B cell (primary cell): ENCODE results near the gene DOCK8. TPM values are rescaled to one million over a fixed set of nuclear protein-coding genes. Genes with fewer than 3 reads are reported as not detected.

ENCODE experiments used
- ATAC-seq: fragments of 200-7000 bp; cut with Tn5 transposase; one replicate; pipeline ENCODE4 v1.10.0; 2021; ENCODE audit warnings: low read depth, mild to moderate bottlenecking, moderate number of reproducible peaks, moderate library complexity
- CTCF ChIA-PET: fragments of 350-600 bp; sonication (Branson Sonifier 250); formaldehyde crosslinking; loops from one replicate; lab custom pipeline; 2021; ENCODE audit warnings: antibody characterized with exemption, inconsistent platforms; lab: Charles Lee
- POLR2A ChIA-PET: fragments of 350-600 bp; sonication (Branson Sonifier 250); formaldehyde crosslinking; loops from one replicate; lab custom pipeline; 2021; ENCODE audit warnings: antibody characterized with exemption; lab: Charles Lee
- DNase-seq: peaks from one replicate; pipeline ENCODE4 v3.0.0; 2013
- H2AFZ ChIP-seq: 2 replicates; pipeline ENCODE4 v1.6.1; 2012; ENCODE audit warnings: mild to moderate bottlenecking, low read depth, low read length; ENCODE audit not compliant: insufficient read depth, poor library complexity, severe bottlenecking
- H3K27ac ChIP-seq, 2 donors: 1 replicate in 1 of 2; 2 replicates in 1 of 2; pipeline ENCODE4 v1.5.1; 2012 to 2013; ENCODE audit warnings: low read length in 2 of 2, mild to moderate bottlenecking in 2 of 2, moderate library complexity in 1 of 2
- H3K27me3 ChIP-seq, 4 experiments: fragments of 200-600 bp in 1 of 4; sonication (generic) in 1 of 4; replicated peaks in 1 of 4; 1 replicate in 2 of 4; 2 replicates in 2 of 4; pipeline versions ENCODE4 v1.6.1 to v1.7.0; 2013 to 2016; ENCODE audit warnings: low read length in 3 of 4, mild to moderate bottlenecking in 2 of 4, mixed read lengths in 1 of 4, moderate library complexity in 1 of 4; ENCODE audit not compliant: insufficient read depth in 4 of 4, control insufficient read depth in 3 of 4; ENCODE audit errors: control extremely low read depth in 1 of 4
- H3K36me3 ChIP-seq, 2 experiments: replicated peaks in 1 of 2; 1 replicate in 1 of 2; 2 replicates in 1 of 2; pipeline versions ENCODE4 v1.6.1 to v1.7.1; 2013; ENCODE audit warnings: low read length in 1 of 2; ENCODE audit not compliant: insufficient read depth in 2 of 2, control insufficient read depth in 1 of 2; ENCODE audit errors: control extremely low read depth in 1 of 2, extremely low read depth in 1 of 2
- H3K4me1 ChIP-seq, 2 donors: fragments of 200-600 bp in 1 of 2; sonication (generic) in 1 of 2; 1 replicate in 1 of 2; 2 replicates in 1 of 2; pipeline versions ENCODE4 v1.5.1 to v1.6.1; 2013 to 2017; ENCODE audit warnings: low read length in 2 of 2; ENCODE audit not compliant: control insufficient read depth in 2 of 2, insufficient read depth in 2 of 2
- H3K4me2 ChIP-seq: replicated peaks from 2 replicates; pipeline ENCODE3; 2012; ENCODE audit warnings: mild to moderate bottlenecking, low read depth, low read length; ENCODE audit not compliant: poor library complexity, severe bottlenecking
- H3K4me3 ChIP-seq, 5 experiments: fragments of 200-600 bp in 1 of 5; sonication (generic) in 1 of 5; 1 replicate in 3 of 5; 2 replicates in 2 of 5; pipeline versions ENCODE4 v1.5.1 to v1.7.0; 2011 to 2016; ENCODE audit warnings: low read length in 4 of 5, mild to moderate bottlenecking in 4 of 5, low read depth in 2 of 5, control low read depth in 1 of 5, moderate library complexity in 1 of 5; ENCODE audit not compliant: insufficient read depth in 1 of 5; ENCODE audit errors: control extremely low read depth in 1 of 5, extremely low read depth in 1 of 5
- H3K79me2 ChIP-seq: fragments of 200-600 bp; sonication (generic); one replicate; pipeline ENCODE4 v1.6.0; 2016; ENCODE audit warnings: low read length; ENCODE audit not compliant: control insufficient read depth, insufficient read depth
- H3K9ac ChIP-seq: fragments of 200-600 bp; sonication (generic); 2 replicates; pipeline ENCODE4 v1.6.1; 2017; ENCODE audit warnings: mild to moderate bottlenecking, low read length, moderate library complexity
- H3K9me3 ChIP-seq, 3 donors: one replicate each; pipeline versions ENCODE4 v1.6.1 to v1.7.1; 2013; ENCODE audit warnings: low read length in 2 of 3; ENCODE audit not compliant: control insufficient read depth in 2 of 3, insufficient read depth in 1 of 3; ENCODE audit errors: control extremely low read depth in 1 of 3
- H4K20me1 ChIP-seq: 2 replicates; pipeline ENCODE4 v1.6.0; 2012; ENCODE audit warnings: mild to moderate bottlenecking, low read length; ENCODE audit not compliant: insufficient read depth, control insufficient read depth, poor library complexity, severe bottlenecking
- H3K27ac Mint-ChIP-seq: one replicate; pipeline ENCODE4 v1.8.0; 2021; ENCODE audit warnings: mixed read lengths
- H3K27me3 Mint-ChIP-seq: one replicate; pipeline ENCODE4 v1.8.0; 2021; ENCODE audit warnings: mixed read lengths
- H3K4me1 Mint-ChIP-seq: one replicate; pipeline ENCODE4 v1.8.0; 2021; ENCODE audit warnings: mixed read lengths
- H3K4me3 Mint-ChIP-seq: one replicate; pipeline ENCODE4 v1.8.0; 2021; ENCODE audit warnings: mixed read lengths
- H3K9me3 Mint-ChIP-seq: one replicate; pipeline ENCODE4 v1.8.0; 2022; ENCODE audit warnings: mixed read lengths; ENCODE audit not compliant: insufficient read depth
- EZH2 ChIP-seq: IDR thresholded peaks from 2 replicates; pipeline ENCODE4 v1.6.1; 2012; ENCODE audit warnings: borderline replicate concordance, low read depth, mild to moderate bottlenecking, moderate library complexity, low read length; ENCODE audit not compliant: insufficient read depth, poor library complexity, severe bottlenecking
- WGBS: methylation state at CpG from one replicate; pipeline ENCODE4 v1.1.5; 2013; ENCODE audit warnings: missing lambda C conversion rate; ENCODE audit not compliant: insufficient coverage; 5-methylcytosine and 5-hydroxymethylcytosine counted together
- intact Hi-C: fragments of 100-400 bp; cut with micrococcal nuclease; formaldehyde crosslinking; loops from one replicate; pipeline ENCODE4 v1.10.0; 2022
- polyA plus RNA-seq: library from polyadenylated mRNA; depleted of rRNA; stranded (reverse); fragments of >200 nt; gene quantifications from 2 replicates; pipeline ENCODE4 v1.2.3, GENCODE V29; 2012
- total RNA-seq, 2 donors: library from RNA; stranded (reverse); fragments of 120-200 nt in 1 of 2; gene quantifications; 1 replicate in 1 of 2; 2 replicates in 1 of 2; pipeline versions ENCODE4 v1.2.3 to v1.2.4, GENCODE V29; 2013 to 2022
- TF ChIP-seq, protein P1 (sequence below): fragments of 200-600 bp; IDR thresholded peaks from one replicate; pipeline ENCODE4 v1.8.0; 2022; ENCODE audit warnings: antibody characterized with exemption, mild to moderate bottlenecking

The DOCK8 gene
- total and polyA plus RNA-seq, 2 donors (not counting 1 experiment from before 2014, with no cell fraction given), result 47.6 to 288 TPM

DNA sequence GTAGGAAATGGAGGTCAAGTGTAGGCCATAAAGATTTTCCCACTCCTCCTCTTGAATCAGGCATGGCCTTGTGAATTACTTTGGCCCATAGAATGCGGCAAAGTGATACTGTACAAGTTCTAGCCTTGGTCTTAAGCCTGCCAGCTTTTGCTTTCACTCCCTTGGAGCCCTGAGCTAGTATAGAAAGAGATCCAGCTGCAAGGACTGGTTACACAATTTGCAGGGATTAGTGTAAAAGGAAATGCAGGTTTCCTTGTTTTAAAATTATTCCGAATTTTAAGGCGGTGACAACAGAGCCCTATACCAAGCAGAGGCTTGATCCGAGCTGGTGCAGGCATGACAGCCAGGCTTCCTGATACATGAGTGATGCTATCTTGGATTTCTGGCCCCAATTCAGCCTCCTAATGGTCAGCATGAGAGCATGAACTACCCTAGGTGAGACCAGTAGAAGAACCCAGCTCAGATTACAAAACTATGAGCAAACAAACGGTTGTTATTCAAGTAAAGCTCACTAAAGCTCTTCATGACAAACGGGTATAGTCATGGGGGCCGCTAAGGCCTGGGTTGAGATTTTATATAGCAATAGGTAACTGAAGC, 257.9 kb downstream of the DOCK8 start:
- intact Hi-C loops, result no loop called here
- POLR2A ChIA-PET, result no interaction called here
- Histone ChIP-seq H3K79me2 (no peaks in the 10 kb centered on the region), H3K9ac (no peak overlapping the region), H3K4me2 (no peak overlapping the region), H3K27ac (no peak overlapping the region), H3K4me1 (peaks cover 16 to 27% of the 10 kb centered on the region in 2 donors), H3K4me3 (no peak overlapping the region), H2AFZ (no peak overlapping the region), H3K9me3 (no peaks in the 10 kb centered on the region), H3K36me3 (no peaks in the 10 kb centered on the region), H3K27me3 (no peaks in the 10 kb centered on the region), H4K20me1 (no peaks in the 10 kb centered on the region)
- H3K9me3 Mint-ChIP-seq, result no peaks in the 10 kb centered on the region
- TF ChIP-seq, protein P1, sequence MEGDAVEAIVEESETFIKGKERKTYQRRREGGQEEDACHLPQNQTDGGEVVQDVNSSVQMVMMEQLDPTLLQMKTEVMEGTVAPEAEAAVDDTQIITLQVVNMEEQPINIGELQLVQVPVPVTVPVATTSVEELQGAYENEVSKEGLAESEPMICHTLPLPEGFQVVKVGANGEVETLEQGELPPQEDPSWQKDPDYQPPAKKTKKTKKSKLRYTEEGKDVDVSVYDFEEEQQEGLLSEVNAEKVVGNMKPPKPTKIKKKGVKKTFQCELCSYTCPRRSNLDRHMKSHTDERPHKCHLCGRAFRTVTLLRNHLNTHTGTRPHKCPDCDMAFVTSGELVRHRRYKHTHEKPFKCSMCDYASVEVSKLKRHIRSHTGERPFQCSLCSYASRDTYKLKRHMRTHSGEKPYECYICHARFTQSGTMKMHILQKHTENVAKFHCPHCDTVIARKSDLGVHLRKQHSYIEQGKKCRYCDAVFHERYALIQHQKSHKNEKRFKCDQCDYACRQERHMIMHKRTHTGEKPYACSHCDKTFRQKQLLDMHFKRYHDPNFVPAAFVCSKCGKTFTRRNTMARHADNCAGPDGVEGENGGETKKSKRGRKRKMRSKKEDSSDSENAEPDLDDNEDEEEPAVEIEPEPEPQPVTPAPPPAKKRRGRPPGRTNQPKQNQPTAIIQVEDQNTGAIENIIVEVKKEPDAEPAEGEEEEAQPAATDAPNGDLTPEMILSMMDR, result no peak
- no peak for TF ChIP-seq EZH2
- H3K27me3 Mint-ChIP-seq, result no peaks in the 10 kb centered on the region
- H3K4me1 Mint-ChIP-seq, result peaks cover 27% of the 10 kb centered on the region
- H3K4me3 Mint-ChIP-seq, result peak overlapping the region; percentile 7
- no peak overlapping the region for H3K27ac Mint-ChIP-seq
- no peak for ATAC-seq
- DNase-seq, result no peak
- CTCF ChIA-PET, result interaction anchor here (0.5 kb wide), 1 partner anchor 35 kb away, joined by 3 read pairs; no protein-coding TSS in a partner anchor
- 93% methylated on average over 4 of the region's 7 CpGs for WGBS

DNA sequence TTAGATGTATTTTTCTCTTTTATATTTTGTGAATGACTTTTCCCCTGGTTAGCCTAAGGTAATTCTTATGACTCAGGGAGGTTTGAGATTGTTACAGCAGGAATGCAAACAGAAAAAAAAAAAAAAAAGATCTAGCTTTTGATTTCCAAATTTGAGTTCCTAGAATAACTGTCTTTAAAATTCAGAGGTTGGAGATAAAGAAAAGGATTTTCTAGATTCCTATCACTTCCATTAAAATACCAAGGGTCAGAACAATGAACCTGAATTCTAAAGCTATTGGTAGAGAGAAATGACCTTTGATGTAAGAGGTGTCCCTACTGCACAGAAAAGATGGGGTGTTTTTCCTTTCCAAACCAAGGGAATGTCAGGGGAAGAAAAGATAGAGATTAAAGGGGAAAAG, 262.5 kb downstream of the DOCK8 start:
- intact Hi-C loops, result no loop called here
- no peaks in the 10 kb centered on the region for H3K9me3 ChIP-seq
- H3K79me2 ChIP-seq, result no peaks in the 10 kb centered on the region
- H3K4me1 Mint-ChIP-seq, result no peaks in the 10 kb centered on the region
- ChIA-PET CTCF (no interaction called here), POLR2A (no interaction called here)
- TF ChIP-seq, protein P1, result no peak
- TF ChIP-seq EZH2, result no peak
- H3K27me3 ChIP-seq, result no peaks in the 10 kb centered on the region
- H3K27ac ChIP-seq, result no peak overlapping the region
- H3K9ac ChIP-seq, result no peak overlapping the region
- no peaks in the 10 kb centered on the region for H3K36me3 ChIP-seq
- H3K27ac Mint-ChIP-seq, result no peak overlapping the region
- no peaks in the 10 kb centered on the region for H3K27me3 Mint-ChIP-seq
- no peak overlapping the region for H3K4me2 ChIP-seq
- H4K20me1 ChIP-seq, result no peaks in the 10 kb centered on the region
- no peak overlapping the region for H2AFZ ChIP-seq
- no peaks in the 10 kb centered on the region for H3K9me3 Mint-ChIP-seq
- no peak overlapping the region for H3K4me3 ChIP-seq
- H3K4me3 Mint-ChIP-seq, result no peak overlapping the region
- no peak for ATAC-seq
- DNase-seq, result no peak
- no peaks in the 10 kb centered on the region for H3K4me1 ChIP-seq
